Effector memory CD4-positive, alpha-beta T cell (primary cell): Measurements from ENCODE around the gene FRMD4B.

Experiments
- DNase-seq, 3 donors: peaks; one replicate each; pipeline ENCODE4 v3.0.0-alpha.2; 2020
- H3K27ac ChIP-seq: 2 replicates; pipeline ENCODE4 v1.7.0; 2013; ENCODE audit warnings: mild to moderate bottlenecking, low read length, moderate library complexity; ENCODE audit not compliant: insufficient read depth, poor library complexity, severe bottlenecking
- H3K27me3 ChIP-seq: replicated peaks from 2 replicates; pipeline ENCODE4 v1.7.0; 2013; ENCODE audit warnings: mild to moderate bottlenecking, low read length; ENCODE audit not compliant: insufficient read depth, control insufficient read depth, poor library complexity, severe bottlenecking
- H3K36me3 ChIP-seq: 2 replicates; pipeline ENCODE4 v1.7.0; 2013; ENCODE audit warnings: mild to moderate bottlenecking, low read length, moderate library complexity; ENCODE audit not compliant: control insufficient read depth, insufficient read depth
- H3K4me1 ChIP-seq: 2 replicates; pipeline ENCODE4 v1.7.0; 2013; ENCODE audit warnings: low read length, mild to moderate bottlenecking; ENCODE audit not compliant: control insufficient read depth, insufficient read depth, poor library complexity, severe bottlenecking
- H3K4me3 ChIP-seq: 2 replicates; pipeline ENCODE4 v1.7.0; 2013; ENCODE audit warnings: low read length, low read depth, mild to moderate bottlenecking; ENCODE audit not compliant: insufficient read depth, poor library complexity, severe bottlenecking
- H3K9me3 ChIP-seq: 2 replicates; pipeline ENCODE4 v1.7.0; 2013; ENCODE audit warnings: mild to moderate bottlenecking, low read length, moderate library complexity; ENCODE audit not compliant: control insufficient read depth

FRMD4B gene

DNA sequence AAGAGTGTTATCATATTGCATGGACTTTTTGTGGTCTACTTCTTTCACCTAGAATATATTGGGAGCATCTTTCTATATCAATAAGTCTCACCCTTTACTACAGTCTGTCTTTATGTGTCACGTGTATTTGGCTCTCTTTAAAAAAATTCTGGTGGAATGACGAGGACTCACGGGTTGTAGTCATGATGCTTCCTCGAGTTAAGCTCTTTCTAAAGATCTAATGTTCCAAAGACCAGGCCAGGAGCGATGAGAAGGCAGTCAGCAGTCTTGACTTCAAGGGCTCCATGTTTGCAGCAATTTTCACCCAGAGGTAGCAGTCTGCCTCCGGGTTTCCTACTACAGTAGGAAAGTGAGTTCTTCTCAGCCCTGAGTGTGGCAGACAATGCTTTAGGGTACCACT lies 88.9 kb downstream of the FRMD4B start:
- Histone ChIP-seq H3K27ac (no peak overlapping the region), H3K36me3 (no peaks in the 10 kb centered on the region), H3K4me3 (no peak overlapping the region), H3K9me3 (no peaks in the 10 kb centered on the region), H3K4me1 (no peaks in the 10 kb centered on the region), H3K27me3 (no peaks in the 10 kb centered on the region)
- DNase-seq: no peak

GRCh38 chr3:69294014-69294766 lies 91.7 kb downstream of the FRMD4B start:
- DNase-seq: no peak
- Histone ChIP-seq H3K27me3 (no peaks in the 10 kb centered on the region), H3K4me1 (no peaks in the 10 kb centered on the region), H3K27ac (no peak overlapping the region), H3K36me3 (no peaks in the 10 kb centered on the region), H3K4me3 (no peak overlapping the region), H3K9me3 (no peaks in the 10 kb centered on the region)

- no peaks in the 10 kb centered on the region for H3K4me1 ChIP-seq
- H3K27ac ChIP-seq: no peak overlapping the region
- no peaks in the 10 kb centered on the region for H3K27me3 ChIP-seq
- no peaks in the 10 kb centered on the region for H3K36me3 ChIP-seq
- H3K9me3 ChIP-seq: no peaks in the 10 kb centered on the region
- H3K4me3 ChIP-seq: no peak overlapping the region
- no peak for DNase-seq
Measured at GRCh38 chr3:69292959-69293574, 92.8 kb downstream of the FRMD4B start.

GRCh38 chr3:69292185-69292584 lies 93.7 kb downstream of the FRMD4B start:
- Histone ChIP-seq H3K27ac (no peak overlapping the region), H3K27me3 (no peaks in the 10 kb centered on the region), H3K9me3 (no peaks in the 10 kb centered on the region), H3K36me3 (no peaks in the 10 kb centered on the region), H3K4me3 (no peak overlapping the region), H3K4me1 (no peaks in the 10 kb centered on the region)
- DNase-seq: no peak

DNA sequence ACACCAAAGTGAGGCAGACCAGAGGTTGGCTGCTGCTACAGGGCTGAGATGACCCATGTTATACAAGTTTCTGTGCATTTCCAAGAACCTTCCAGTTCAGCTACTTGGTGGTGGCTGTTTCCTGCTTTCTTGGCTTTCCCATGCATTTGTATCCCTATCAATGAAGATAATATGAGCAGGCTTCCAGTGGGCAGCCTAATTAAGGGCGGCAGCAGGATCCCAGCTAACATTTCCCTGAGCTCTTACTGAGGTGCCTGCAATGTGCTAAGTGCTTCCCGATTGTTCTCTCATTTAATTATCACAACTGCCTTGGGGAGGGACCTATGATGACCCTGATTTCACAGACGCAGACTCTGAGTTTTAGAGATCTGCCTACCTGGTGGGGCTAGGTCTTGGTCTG lies 95.5 kb downstream of the FRMD4B start:
- Histone ChIP-seq H3K27me3 (no peaks in the 10 kb centered on the region), H3K4me3 (no peak overlapping the region), H3K36me3 (no peaks in the 10 kb centered on the region), H3K27ac (no peak overlapping the region), H3K9me3 (no peaks in the 10 kb centered on the region), H3K4me1 (no peaks in the 10 kb centered on the region)
- DNase-seq: no peak

DNA sequence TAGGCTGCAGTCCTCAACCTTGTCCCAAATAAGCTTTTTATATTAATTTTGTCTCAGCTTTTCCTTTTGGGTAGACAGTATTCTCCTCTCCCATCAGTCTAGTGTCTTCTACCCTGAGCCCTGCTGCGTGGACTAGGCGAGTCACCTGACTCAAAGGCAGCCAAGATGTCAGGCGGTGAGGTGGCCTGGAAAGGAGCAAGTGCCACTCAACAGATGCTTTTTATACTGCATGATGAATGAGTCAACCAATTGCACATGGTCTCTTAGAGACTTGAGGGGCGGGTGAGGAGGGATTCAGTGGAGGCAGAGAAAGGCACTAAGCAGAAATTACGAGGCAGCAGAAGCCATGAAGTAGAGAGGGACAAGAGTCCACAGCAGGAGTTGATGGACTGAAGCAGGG lies 95.9 kb downstream of the FRMD4B start:
- no peaks in the 10 kb centered on the region for H3K9me3 ChIP-seq
- H3K4me3 ChIP-seq: no peak overlapping the region
- H3K36me3 ChIP-seq: no peaks in the 10 kb centered on the region
- no peaks in the 10 kb centered on the region for H3K27me3 ChIP-seq
- no peak overlapping the region for H3K27ac ChIP-seq
- no peak for DNase-seq
- no peaks in the 10 kb centered on the region for H3K4me1 ChIP-seq

- H3K9me3 ChIP-seq: no peaks in the 10 kb centered on the region
- H3K4me3 ChIP-seq: no peak overlapping the region
- DNase-seq: no peak
- no peaks in the 10 kb centered on the region for H3K36me3 ChIP-seq
- no peaks in the 10 kb centered on the region for H3K4me1 ChIP-seq
- H3K27ac ChIP-seq: no peak overlapping the region
- no peaks in the 10 kb centered on the region for H3K27me3 ChIP-seq
Measured at GRCh38 chr3:69288161-69288895, 97.6 kb downstream of the FRMD4B start.

GRCh38 chr3:69283913-69284611 lies 101.8 kb downstream of the FRMD4B start:
- Histone ChIP-seq H3K27me3 (no peaks in the 10 kb centered on the region), H3K4me3 (no peak overlapping the region), H3K4me1 (no peaks in the 10 kb centered on the region), H3K36me3 (no peaks in the 10 kb centered on the region), H3K27ac (no peak overlapping the region), H3K9me3 (no peaks in the 10 kb centered on the region)
- DNase-seq: no peak

- Histone ChIP-seq H3K9me3 (no peaks in the 10 kb centered on the region), H3K27me3 (no peaks in the 10 kb centered on the region), H3K36me3 (no peaks in the 10 kb centered on the region), H3K4me3 (no peak overlapping the region), H3K4me1 (no peaks in the 10 kb centered on the region), H3K27ac (no peak overlapping the region)
- DNase-seq: no peak
Measured at GRCh38 chr3:69283496-69283895, 102.4 kb downstream of the FRMD4B start.
